HG03066 (cell line): Measurements from ENCODE around the gene CCPG1.

Source experiments
- ATAC-seq: cut with Tn5 transposase; IDR thresholded peaks from one replicate; pipeline ENCODE4 v1.9.1; 2021; ENCODE audit warnings: low read depth; ENCODE audit not compliant: unreplicated experiment

CCPG1 gene

DNA sequence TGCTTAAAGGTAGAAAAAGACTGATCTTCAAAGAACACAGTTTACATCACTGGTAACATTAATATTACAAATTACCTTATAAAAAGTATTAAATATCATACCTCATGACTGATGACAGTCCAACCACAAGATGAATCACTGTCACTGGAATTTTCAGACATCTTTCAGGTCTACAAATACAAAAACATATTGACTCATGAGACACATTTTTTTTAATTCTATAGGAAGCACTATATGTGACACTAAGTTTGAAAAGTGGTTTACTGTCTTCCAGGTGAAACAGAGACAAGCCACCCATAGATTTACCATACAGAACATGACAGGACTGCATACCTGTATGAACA is 18.9 kb downstream of the CCPG1 start:
- ATAC-seq: no peak

DNA sequence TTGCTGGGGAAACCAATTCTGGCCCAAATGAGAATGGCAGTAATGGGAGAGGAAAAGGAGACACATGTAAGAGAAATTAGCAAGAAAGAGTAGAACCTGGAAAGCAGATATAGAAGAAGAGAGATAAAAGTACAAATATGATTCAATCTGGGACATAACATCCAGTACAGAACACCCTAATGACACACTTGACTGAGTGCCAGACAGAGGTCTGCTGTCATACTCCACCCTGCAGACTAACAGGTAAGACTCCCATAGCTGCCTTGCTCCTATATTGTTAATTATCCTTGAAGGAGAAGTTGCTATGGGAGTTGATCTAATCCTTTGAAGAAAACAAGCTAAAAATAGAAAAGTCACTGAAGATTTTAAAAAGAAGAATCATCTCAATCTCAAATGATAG is 21.1 kb downstream of the CCPG1 start:
- ATAC-seq: no peak

DNA sequence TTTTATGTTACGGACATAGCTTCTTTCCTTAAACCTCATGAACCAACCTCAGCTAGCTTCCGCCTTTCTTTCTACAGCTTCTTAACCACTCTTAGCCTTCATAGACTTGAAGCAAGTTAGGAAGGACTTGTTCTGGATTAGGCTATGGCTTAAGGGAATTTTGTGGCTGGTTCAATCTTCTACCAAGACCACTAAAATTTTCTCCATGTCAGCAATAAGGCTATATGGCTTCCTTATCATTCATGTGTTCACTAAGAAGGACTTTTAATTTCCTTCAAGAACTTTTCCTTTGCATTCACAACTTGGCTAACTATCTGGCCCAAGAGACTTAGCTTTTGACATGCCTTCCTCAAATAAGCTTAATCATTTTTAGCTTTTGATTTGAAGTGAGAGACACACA is 24.5 kb downstream of the CCPG1 start:
- no peak for ATAC-seq

DNA sequence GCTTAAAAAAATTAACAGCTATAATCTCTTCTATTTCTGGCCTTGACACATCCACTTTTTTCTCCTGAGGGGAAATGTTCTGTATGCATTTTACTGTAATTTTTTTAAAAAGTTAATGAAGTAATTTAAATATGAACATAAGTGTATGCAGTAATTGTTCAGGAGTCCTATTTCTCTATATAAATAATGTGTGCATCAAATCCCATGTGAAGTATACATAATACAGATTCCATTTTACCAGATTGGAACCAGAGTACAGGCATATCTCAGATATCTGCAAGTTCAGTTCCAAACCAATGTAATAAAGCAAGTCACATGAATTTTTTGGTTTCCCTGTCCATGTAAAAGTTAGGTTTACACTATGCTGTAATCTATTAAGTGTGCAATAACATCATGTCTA is 26.6 kb downstream of the CCPG1 start:
- no peak for ATAC-seq

DNA sequence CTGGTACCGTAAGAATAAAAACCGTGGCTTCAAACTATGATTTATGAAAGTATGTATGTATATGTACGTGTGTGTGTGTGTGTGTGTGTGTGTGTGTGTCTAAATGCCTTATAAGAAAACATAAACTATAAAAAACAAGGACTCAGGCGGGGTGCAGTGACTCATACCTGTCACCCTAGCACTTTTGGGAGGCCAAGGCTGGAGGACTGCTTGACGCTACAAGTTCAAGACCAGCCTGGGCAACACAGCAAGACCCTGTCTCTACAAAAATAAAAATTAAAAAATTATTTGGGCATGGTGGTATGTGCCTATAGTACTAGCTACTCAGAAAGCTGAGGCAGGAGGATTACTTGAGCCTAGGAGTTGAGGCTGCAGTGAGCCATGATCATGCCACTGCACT is 29.1 kb downstream of the CCPG1 start:
- no peak for ATAC-seq

DNA sequence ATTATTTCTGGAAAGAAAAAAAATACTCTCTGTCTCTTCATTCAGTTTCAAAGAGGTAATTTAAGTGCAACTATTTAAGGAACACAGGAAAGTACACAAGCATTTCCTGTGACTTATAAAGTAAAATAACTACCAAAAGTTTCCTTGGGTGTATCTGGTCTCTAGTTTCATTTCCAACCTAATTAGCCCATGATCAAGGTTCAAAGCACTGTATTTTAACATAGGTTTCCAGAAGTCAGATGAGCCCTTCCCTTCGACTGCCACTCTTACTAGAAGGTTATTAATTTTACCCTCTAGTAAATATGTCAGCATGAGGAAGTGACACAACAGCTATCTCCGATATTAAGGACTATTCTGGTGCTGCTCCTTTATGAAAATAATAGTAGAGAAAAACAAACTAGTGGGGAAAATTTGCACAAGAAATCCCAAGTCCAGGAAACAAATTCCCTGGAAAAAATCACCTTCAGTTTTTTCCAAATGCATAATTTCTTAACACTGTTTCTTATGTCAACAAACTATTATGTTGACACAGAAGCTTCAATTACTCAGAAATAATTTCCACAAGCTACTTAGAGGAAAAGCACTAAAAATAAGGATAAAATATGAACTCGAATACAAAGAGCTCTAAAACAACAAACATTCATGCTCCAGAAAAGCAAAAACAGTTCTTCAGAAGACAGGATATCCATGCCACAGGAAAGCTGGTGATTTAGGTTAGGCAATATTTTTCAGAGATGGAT is 35.3 kb downstream of the CCPG1 start:
- peak; percentile 52 for ATAC-seq

DNA sequence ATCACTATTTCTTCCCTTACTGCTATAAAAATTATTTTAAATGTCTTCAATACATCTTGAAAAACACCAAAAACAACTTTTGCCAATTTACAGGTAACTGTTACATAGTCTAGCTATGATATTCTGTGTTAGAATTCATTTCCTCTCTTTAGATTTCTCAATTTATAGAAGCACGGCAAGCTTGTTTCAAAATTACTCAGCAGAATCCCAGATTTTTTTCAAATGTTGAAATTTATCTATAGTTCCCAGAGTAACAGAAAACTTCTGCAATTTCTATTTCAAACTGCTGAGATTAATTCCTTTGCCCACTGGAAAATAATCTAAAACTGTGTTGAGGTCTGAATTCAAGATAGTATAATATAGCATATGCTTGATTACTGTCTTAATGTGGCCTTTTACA is 41.2 kb downstream of the CCPG1 start:
- no peak for ATAC-seq

DNA sequence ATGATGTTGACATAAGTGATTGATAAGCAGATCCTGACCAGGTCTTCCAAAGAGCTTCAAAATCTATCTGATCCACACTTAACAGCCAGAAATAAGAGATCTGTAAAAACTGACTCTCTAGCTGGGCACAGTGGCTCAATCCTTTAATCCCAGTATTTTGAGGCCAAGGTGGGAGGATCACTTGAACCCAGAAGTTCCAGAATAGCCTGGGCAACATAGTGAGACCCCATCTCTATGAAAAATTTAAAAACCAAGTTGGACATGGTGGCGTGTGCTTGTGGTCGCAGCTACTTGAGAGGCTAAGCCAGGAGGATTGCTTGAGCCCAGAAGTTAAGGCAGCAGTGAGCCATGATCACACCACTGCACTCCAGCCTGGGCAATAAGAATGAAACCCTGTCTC is 45.5 kb downstream of the CCPG1 start:
- no peak for ATAC-seq

DNA sequence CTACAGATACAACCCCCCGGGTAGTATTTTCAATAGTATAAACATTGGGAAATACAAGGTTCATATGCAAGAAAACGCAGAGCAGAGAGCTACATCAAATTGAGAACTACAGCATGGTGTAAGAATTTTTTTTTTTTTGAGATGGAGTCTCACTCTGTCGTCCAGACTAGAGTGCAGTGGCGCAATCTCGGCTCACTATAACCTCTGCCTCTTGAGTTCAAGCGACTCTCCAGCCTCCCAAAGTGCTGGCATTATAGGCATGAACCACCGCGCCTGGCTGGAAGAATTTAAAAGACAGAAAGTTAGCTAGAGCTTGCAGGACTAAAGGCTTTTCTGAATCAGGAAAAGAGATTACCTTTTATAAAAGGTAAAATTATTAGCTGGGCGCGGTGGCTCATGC is 47.1 kb downstream of the CCPG1 start:
- ATAC-seq: no peak

DNA sequence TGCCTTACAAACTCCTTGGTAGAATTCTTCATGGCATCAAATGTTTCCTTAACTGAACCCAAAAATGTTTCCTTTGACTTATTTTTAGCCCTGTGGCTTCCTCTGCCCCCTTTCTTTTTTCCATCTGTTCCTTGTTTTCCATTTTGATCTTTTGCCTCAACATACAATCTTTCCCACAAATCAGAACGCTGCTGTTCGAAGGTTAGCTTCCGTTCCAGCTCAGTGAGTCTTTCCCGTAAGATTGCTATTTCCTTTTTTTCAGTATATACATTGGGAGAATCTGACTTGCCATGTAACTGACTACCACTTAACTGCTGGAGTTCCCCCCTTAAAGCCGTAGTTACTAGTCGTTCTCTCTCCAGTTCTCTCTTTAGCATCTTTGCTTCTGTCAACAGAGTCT is 47.9 kb downstream of the CCPG1 start:
- ATAC-seq: no peak

DNA sequence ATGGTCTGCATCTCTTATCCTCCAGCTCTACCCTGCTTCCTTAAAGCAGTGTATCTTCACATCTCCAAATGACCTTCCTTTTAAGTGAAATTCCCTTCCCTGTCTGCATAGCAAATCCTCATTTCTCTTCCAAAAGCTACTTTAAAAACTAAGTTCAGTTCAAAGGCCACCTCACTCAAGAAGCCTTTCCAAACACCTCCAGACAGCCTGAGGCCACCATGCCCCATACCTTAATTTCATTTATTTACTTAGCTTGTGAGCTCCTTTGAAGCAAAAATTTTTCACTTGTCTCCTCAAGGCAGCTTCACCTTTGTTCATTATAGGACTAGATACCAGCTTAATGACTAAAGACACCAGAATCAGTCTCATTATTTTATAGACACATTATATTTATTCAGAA is 49.7 kb downstream of the CCPG1 start:
- ATAC-seq: no peak

DNA sequence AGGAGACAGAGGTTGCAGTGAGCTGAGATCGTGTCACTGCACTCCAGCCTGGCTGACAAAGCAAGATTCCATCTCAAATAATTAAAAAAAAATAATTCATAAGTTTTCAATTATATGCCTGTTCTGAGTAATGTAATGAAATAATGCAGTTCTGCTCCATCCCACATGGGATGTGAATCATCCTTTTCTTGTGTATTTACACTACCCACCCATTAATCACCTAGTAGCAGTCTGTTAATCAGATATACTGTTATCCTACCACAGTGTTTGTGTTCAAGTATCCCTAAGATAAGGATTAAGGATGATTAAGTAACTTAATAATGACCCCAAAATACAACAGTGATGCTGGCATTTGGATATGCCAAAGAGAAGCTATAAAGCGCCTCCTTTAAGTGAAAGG is 50.4 kb downstream of the CCPG1 start:
- no peak for ATAC-seq

DNA sequence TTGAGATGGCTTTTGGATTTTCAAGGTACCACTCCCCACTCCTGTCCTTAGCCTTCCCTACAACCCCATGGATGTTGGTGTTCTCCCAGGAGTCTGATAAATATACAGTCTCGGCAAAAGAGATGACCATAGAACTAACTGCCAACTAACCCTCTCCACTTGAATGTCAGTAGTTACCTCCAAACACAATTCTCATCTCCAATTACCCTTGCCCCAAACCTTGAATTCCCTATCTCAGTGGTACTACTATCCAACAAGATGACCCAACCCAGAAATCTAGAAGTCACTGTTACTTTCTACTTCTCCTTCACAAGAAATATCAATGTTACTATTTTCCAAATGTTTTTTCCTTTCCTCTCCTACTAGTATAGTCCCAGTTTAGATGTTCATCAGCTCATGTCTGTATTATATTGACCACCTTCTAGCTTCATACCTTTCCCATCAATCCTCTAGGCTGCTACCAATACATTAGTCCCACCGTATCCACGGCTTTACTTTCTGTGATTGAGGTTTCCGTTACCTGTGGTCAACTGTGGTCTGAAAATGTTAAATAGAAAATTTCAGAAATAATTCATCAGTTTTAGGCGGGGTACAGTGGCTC is 51.1 kb downstream of the CCPG1 start:
- ATAC-seq: no peak

DNA sequence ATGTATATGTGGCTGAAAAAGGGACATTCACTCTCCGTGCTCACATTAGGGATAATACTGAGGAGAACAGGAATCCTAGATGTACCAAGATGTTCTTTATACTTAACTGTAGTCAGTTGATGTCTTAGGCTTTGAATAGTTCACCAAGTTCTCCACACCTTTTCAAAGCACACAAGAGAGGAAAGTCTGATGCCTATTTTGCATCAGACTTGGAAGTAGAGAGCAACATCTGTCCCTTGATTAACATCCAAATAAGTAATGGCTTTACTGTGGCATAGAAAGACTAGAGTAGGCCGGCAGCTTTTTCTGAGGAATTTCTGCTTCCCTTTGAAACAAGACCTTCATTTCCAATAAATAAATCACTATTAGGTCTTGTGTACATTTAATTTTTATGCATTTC is 55.1 kb downstream of the CCPG1 start:
- no peak for ATAC-seq

DNA sequence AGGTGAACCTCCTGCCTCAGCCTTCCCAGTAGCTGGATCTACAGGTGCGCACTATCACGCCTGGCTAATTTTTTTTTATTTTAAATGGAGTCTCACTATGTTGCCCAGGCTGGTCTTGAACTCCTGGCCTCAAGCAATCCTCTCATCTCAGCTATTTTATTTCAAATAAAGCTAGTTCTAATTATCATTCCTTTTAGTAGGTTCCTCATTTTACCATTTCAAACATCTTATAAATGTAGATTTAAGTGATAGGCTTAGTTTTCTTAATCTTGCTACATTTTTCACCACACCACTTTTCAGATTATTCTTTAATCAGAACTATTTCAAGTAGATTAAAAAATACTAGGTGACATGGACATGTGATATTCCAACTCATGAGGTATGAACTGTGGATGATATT is 58.9 kb downstream of the CCPG1 start:
- ATAC-seq: no peak

DNA sequence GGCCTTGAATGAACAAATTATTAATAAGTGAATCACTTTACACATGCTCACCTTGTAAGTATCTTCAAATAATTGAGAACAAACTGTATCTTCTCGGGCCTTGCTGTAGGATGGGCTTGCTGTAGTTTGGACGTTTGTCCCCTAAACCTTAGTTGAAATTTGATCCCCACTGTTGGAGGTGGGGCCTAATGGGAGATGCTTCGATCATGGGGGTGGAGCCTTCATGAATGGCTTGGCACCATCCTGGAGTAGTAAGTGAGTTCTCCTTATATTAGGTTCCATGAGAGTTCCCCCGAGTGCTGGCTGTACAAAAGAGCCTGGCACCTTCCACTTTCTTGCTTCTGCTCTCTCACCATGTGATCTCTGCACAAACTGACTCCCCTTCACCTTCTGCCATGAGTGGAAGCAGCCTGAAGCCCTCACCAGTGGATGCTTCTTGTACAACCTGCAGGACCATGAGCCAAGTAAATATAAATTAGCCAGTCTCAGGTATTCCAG is 59.8 kb downstream of the CCPG1 start:
- no peak for ATAC-seq

DNA sequence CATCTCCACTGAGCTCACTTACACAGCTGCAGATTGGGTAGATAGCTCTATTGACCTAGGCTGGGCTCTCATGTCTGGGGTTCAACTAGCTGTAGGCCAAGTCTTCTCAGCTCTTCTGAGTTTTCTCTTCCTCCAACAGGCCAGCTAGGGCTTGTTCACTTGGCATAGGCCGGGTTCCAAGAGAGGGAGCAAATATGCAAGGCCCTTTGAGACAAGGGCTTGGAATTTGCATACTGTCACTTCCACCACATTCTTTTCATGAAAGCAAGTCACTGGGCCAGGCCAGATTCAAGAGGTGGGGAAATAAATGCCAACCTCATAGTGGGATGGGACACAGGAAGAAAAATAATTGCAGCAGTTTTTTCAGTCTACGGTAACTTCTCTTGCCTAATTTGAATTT is 64.0 kb downstream of the CCPG1 start:
- no peak for ATAC-seq

DNA sequence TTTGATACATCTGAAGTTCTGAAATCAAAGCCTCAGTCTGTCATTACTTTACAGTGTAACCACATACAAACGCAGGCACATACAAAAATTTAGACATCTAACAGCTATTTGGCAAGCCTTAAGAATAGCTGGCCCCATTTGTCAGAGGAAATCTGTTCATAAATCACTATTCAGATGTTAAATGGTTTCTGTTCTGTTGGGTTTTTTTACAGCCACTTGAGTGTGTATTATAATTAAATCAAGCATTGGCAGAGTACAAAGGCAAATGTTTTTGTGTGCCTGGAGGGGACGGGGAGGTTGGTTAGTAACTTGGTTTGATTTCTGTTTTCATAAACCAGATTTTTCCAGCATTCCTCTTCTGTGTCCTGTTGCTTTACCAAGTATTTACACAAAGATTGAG is 65.0 kb downstream of the CCPG1 start:
- ATAC-seq: no peak

DNA sequence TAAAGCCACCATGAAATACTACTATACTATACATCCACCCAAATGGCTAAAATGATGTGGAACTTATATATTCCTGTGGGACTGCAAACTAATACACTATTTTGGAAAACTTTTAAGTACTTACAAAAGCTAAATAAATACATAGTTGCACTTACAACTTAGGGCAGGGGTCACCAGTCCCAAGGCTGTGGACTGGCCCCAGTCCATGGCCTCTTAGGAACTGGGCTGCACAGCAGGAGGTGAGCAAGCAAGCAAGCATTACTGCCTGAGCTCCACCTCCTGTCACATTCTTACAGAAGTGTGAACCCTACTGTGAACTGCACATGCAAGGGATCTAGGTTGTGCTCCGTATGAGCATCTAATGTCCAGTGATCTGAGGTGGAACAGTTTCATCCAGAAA is 71.0 kb downstream of the CCPG1 start:
- no peak for ATAC-seq

DNA sequence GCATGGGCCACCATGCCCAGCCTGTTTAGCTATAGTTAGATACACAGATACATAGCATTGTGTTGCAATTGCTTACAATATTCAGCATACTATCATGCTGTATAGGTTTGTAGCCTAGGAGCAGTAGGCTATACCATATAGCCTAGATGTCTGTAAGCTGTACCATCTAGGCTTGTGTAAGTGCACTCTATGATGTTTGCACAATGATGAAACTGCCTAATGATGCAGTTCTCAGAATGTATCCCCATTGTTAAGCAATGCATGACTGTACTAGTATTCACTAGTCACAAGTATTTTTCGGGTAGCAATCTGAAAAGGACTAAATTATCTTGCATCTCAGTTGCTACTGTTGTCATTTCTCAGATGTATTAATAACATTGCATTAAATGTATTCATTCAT is 73.2 kb downstream of the CCPG1 start:
- no peak for ATAC-seq

DNA sequence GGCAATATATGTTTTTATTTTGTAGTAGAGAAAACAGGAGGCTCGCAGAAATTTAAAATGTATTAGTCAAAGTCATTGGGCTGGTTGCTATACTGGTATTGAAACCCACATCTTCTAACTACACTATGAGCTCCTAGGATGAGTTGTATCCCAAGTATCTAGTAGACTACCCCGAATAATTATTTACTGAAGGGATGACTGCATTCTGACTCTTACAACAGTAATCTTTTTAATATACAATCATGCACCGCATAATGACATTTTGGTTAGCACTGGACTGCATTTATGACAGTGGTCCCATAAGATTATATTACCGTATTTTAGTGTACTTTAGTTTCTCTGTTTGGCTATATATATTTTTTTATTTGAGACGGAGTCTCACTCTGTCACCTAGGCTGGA is 73.8 kb downstream of the CCPG1 start:
- ATAC-seq: no peak

DNA sequence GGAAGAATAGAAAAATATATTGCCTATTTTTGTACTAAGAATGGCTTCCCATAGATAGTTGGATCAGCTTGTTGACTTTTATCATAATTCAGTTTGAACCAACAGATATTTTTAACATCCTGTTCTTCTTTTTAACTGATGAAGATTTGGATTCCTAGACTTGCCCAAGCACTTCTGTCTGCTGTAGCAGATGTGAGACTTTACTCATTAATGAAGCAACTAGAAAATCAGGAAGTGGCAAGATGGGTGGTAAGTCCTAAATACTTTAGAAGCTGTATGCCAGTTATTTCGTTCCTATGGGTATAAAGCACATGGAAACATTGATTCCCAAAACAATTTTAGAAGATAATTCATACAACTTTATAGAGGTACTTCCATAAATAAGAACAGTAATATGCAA is 80.8 kb downstream of the CCPG1 start:
- no peak for ATAC-seq

DNA sequence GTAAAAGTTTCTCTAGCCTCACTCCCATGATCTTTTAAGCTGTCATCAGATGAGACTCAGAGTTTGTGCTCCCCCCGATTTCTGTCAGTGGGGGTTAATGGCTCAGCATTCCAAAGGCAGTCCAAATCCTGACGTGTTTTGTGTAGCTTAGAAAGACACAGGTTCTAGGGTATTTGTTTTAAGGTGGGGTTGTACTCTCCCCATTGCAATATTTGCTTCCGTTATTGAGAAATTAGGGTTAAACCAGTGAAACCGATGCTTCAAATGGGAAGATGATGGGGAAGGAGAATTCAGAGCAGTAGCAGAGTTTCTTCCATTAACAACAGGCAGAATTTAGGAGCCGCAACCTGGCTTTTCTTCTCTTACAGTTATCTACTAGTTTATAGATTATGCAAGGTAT is 85.7 kb downstream of the CCPG1 start:
- no peak for ATAC-seq
